Measurements from ENCODE around the gene PPP1R9A.

Gene PPP1R9A

DNA sequence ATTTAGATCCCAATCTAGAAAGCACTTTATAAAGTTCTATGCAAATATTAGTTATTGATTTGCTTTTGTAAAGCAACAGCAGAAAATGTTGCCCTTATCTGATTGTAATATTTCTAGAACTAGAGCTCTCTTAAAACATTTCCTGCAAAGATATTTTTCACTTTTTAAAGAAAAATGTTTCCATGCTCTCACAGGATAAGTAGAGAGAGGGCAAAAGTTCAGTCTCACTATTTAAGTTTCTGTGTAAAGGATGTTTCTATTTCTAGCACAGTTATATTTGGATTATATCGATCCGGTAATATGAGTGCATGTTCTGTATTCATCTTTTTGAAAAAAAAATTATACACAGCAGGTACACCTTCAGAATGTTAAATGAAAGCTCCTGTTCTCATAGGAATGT is 334.9 kb downstream of the PPP1R9A start:
- DNase-seq, result no peak
- intact Hi-C loops (cut with DNase I), result no loop called here

GRCh38 chr7:95244616-95245015 is 337.2 kb downstream of the PPP1R9A start:
- no peak for DNase-seq
- intact Hi-C loops (cut with DNase I), result loop anchor here (5.0 kb wide), 1 partner anchor 792 kb away; no protein-coding TSS in a partner anchor

DNA sequence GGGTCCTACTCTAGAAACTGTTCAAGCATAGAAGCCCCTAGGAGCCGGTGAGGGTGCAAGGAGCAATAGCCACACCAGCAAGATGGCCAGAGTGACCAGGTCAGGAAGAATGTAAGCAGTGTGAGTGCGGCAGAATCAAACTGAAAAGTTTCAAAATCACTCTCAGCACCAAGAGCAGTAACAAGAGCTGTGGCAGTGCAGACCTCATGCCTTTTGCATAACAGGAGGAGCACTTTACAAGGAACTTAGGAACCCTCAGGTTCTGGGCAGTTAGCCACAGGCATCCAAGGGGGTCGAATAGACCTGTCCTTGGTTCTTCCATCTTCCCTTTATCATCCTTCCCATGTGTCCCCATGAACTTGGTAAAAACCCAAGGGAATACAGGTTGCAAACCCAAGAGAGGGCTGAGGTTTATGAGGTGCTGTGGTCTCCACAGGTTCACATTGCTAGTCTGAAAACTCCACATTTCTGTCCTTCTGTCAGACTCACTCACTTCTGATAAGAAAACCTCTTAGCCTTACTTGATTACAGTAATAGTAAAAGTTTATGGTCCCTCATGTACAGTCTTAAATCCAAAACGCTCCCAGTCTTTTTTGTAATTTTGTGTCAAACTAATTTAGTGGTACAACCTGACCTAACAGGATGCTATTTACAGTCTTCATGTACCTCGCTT is 338.6 kb downstream of the PPP1R9A start:
- no peak for DNase-seq
- intact Hi-C loops (cut with DNase I), result loop anchor here (5.0 kb wide), 1 partner anchor 794 kb away; no protein-coding TSS in a partner anchor

DNA sequence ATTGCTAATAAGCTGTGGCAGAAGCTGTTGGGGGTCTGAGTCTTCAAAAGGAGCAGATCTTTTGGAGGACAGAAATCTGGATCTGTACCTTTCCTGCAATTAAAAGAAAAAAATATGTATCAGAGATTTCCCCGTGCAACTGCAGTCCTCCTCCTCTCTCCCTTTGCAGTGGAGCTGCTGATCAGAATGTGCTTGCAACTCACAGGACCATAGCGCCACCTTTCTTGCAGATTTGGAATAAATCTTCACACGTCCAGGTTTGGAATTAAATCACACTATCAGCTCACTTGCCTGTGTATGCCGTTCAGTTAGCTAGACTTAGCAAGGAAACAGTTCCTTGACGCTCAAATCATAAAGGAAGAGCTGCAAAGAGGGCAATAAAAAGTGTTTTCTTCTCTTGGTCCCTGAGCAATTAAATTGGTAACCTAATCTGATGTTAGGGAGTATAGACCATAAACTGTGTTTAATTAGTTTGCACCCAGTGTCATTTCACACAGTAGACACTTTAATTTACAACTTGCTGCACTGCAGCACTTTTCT is 339.5 kb downstream of the PPP1R9A start:
- DNase-seq, result peak in 7 of 10 donors; percentile 17 to 90 (median 57)
- intact Hi-C loops (cut with DNase I), result loop anchor here (5.0 kb wide), 1 partner anchor 795 kb away; no protein-coding TSS in a partner anchor

DNA sequence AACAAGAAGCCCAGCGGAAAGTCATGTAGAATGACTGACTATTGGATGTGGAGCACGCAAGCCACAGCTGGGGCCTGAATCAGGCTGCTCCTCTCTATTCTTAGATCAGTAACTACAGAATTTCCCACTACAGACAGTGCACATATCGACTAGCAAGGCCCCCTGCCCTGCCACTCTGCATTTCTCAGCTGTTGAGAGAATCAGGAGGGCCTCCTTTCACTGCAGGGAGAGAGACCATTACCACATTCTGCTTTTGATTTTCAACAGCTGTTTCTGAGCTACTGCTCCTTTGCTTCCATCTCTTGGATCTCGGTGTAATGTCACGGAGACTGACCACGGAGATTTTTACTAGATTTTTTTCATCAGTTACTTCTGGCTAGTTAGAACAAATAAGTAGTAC is 343.2 kb downstream of the PPP1R9A start:
- no peak for DNase-seq
- intact Hi-C loops (cut with DNase I), result loop anchor here (10.0 kb wide), 1 partner anchor 224 kb away; no protein-coding TSS in a partner anchor

GRCh38 chr7:95251966-95252365 is 344.6 kb downstream of the PPP1R9A start:
- no peak for DNase-seq
- intact Hi-C loops (cut with DNase I), result loop anchor here (10.0 kb wide), 1 partner anchor 223 kb away; no protein-coding TSS in a partner anchor

DNA sequence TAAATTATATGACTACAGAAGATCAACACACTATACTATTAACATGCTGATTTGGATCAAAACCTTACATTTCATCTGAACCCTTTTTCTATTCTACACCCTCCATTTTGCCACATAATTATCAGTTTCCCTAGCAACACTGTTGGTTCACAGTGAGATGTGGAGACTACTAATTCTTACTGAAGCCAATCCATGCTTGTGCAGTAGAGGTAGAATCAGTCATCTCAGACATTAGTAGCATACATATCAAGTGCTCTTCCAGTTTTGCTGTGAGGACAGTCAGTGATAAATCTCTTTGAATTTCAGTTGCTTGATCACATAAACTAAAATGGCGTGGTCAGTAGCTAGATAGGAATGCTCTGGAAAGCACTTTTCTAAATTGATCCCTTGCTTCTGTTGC is 346.6 kb downstream of the PPP1R9A start:
- no peak for DNase-seq
- intact Hi-C loops (cut with DNase I), result loop anchor here (10.0 kb wide), 1 partner anchor 221 kb away; no protein-coding TSS in a partner anchor

GRCh38 chr7:95255691-95256090 is 348.3 kb downstream of the PPP1R9A start:
- intact Hi-C loops (cut with DNase I), result loop anchor here (10.0 kb wide), 1 partner anchor 219 kb away; no protein-coding TSS in a partner anchor

DNA sequence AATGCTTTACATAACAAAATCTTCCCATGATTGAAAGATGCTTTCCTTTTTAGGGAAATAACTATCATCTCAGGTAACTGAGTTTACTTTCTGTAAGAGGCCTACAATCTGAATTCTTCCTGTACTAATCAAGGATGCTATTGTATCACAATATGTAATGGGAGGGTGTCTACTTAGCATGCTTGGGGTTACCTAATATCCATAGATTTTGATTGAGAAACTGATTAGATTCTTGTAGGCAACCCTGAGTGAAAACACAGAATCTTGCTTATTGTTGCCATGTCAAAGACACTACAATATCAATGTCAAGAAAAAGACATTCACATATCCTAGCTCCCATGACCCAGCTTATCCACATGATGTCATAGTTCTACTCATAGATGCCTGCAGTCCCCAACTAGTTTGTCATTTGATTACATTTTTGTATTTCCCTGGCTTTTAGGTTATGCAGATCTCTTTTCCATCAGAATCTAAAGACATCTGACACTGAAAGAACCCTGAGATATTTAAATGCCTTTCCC is 354.6 kb downstream of the PPP1R9A start:
- intact Hi-C loops (cut with DNase I), result no loop called here
- DNase-seq, result no peak

More at GRCh38 chr7:95255691-95256090, 348.3 kb downstream of the PPP1R9A start:
- DNase-seq, result no peak

DNA sequence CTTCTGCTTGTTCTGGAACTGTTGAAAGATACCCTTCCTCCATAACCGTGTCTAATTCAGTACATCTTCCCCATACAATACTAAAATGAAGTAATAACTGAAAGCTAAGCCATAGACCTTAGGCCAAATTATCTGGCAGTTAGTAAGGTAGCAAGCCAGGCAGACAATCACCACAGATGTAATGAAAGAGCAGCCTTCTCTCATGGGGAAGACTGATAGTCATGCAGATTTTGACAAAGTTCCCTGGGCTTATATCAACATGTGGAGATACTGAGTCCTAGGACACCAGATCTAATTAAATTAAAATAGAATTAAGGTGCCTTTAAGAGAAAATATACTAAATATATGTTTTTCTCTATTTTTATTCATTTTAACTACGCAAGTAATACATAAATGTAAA is 355.5 kb downstream of the PPP1R9A start:
- no peak for DNase-seq
- intact Hi-C loops (cut with DNase I), result no loop called here

DNA sequence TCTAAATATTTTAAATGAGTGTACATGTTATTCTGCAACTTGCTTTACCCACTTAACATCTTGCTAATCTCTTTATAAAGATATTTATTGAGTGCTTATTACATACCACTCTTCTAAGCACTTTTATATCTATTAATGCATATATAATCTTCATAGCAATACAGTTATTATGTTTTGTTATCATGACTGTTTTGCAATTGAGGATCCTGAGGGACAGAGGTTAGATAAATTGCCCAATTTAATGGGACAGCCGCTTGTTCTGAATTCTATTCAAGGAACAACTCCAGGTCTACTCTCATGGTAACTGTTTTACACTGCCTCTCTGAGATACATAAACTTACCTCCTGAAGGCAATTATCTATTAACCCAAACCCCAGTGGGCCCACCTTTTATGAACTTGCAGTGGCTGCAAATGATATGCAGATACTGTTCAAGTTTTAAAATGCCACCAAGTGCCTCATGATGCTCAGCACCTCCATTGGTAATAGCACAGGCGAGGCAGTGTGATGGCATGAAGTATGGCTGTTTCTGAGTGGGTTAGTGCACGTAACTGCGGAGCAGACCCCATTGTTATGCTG is 356.5 kb downstream of the PPP1R9A start:
- intact Hi-C loops (cut with DNase I), result no loop called here
- DNase-seq, result no peak

DNA sequence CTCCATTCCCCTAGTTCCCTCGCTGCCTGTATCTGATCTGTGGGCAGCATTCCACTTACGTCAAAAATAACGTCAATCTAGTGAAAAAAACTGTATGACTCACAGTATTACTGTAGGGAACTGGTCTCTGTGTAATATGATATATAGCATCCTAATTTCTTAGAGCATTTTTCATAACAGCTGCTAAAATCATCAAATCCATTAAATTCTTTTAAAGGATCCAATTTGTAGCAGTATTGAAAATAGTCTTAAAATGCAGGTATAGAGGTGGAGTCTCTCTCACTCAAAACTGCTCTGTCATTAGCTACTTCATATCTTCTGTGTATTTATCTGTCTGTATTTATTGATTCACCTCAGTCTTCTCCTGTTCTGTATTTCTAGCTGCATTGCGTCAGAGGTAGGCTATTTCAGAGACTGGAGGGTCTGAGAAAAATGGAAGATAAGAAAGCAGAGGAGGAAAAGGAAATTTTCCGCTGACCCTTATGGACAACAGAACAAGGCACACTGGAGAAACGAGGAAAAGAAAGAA is 357.0 kb downstream of the PPP1R9A start:
- DNase-seq, result no peak
- intact Hi-C loops (cut with DNase I), result no loop called here

- intact Hi-C loops (cut with DNase I), result no loop called here
- DNase-seq, result no peak
These were observed 358.2 kb downstream of the PPP1R9A start for GRCh38 chr7:95265634-95266033.

DNA sequence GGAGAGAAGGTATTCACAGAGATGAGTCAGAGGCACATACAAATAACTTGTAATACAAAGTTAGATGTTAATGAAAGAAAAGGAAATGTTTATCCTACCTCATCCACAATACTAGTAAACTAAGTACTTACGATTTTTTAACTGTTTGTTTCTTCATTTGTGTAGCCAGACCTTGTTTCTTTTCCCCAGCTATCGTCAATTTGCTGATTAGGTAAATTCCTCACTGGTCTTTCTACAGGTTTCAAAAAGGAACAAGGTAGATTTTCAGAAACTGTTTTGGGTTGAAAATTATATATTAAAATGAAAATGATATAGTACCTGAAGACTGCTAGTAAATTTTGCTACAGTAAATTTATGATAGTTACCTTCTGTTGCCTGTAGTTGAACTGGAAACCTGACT is 360.4 kb downstream of the PPP1R9A start:
- no peak for DNase-seq
- intact Hi-C loops (cut with DNase I), result no loop called here

GRCh38 chr7:95269640-95270039 is 362.2 kb downstream of the PPP1R9A start:
- no peak for DNase-seq
- intact Hi-C loops (cut with DNase I), result no loop called here

DNA sequence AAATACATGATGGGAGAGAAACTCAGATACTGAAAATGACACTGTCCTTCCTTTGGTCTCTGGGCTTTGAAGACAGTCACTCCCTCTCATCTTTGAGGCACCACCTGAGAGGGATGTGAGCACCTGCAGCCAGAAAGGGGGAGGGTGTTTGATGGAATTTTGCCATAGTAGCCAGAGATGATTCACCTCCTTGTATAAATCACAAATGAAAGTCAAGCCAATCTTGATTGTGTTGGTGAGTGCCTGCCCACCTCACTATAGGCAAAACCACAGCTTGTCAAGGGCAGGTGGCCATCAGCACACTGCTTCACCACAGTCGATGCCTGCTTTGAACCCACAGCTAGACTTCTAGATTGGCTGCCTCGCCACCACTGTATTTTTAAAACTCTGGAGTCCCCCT is 368.7 kb downstream of the PPP1R9A start:
- intact Hi-C loops (cut with DNase I), result no loop called here
- DNase-seq, result no peak

- intact Hi-C loops (cut with DNase I), result no loop called here
These were observed 372.0 kb downstream of the PPP1R9A start for GRCh38 chr7:95279417-95279816.

GRCh38 chr7:95286096-95286495 is 378.7 kb downstream of the PPP1R9A start:
- intact Hi-C loops (cut with DNase I), result no loop called here
- DNase-seq, result no peak

More at GRCh38 chr7:95279417-95279816, 372.0 kb downstream of the PPP1R9A start:
- no peak for DNase-seq

DNA sequence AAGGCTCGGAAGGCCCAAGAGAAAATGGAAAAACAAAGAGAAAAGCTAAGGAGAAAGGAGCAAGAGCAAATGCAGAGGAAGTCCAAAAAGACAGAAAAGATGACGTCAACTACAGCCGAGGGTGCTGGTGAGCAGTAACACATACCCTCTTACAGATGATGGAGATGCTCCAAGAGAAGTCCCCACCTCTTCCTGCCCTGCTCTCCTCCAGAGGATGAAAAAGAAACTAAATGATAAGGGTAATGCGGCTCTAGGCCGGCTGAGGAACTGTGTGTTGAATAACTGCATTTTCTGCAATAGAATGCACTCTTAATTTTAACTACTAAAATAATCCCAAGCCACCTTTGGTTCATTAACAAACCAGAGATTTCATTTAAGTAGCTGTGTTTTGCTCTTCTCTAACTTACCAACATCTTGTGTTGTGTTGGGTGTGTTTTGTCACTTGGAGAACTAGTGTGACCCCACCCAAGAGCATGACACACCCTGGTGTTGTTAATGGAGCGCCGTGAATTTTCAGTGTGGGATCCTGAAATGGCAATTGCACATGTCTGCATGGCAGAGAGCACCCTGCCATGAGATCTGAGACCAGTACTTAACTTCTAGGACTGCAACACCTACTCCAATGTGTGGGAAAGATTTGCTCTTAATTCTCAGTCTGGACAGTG is 382.9 kb downstream of the PPP1R9A start:
- no peak for DNase-seq
- intact Hi-C loops (cut with DNase I), result no loop called here

- intact Hi-C loops (cut with DNase I), result no loop called here
- DNase-seq, result no peak
These were observed 388.0 kb downstream of the PPP1R9A start for GRCh38 chr7:95295397-95295796.

GRCh38 chr7:95296456-95296855 is 389.1 kb downstream of the PPP1R9A start:
- intact Hi-C loops (cut with DNase I), result no loop called here
- DNase-seq, result no peak
